Caki2 (cell line): ENCODE measurements around the gene SULT1A1. TPM values are rescaled to one million over a fixed set of nuclear protein-coding genes. Genes with fewer than 3 reads are reported as not detected.
"Not testable (repeated sequence)": the region's sequence is repeated elsewhere in the genome, so short reads cannot be mapped to it uniquely, and the experiment has no call there.

ENCODE experiments used
- DNase-seq: peaks from one replicate; pipeline ENCODE4 v3.0.0-alpha.2; 2015; ENCODE audit warnings: low read depth
- in situ Hi-C: cut with HindIII; loops from 2 replicates; pipeline ENCODE4 v1.10.0; 2016; ENCODE audit warnings: low sequenced_read_pairs, low pct_unique_long_range_greater_than_20kb, mixed read lengths
- total RNA-seq: library from RNA; depleted of rRNA; stranded (reverse); fragments of >200 nt; shearing (Covaris generic); gene quantifications from 2 replicates; pipeline ENCODE4 v1.2.3, GENCODE V29; 2014; ENCODE audit warnings: low replicate concordance

The SULT1A1 gene
- total RNA-seq, 1 experiment from 2014 or later, result 257 TPM

- DNase-seq, result no peak
- in situ Hi-C loops, result no loop called here
Observed at GRCh38 chr16:28596840-28597691, 12.8 kb downstream of the SULT1A1 start, which contains the start of gene SULT1A2. TSS of gene SULT1A2 (minus strand) at chr16:28597050. CDS start at chr16:28595930, 1,120 bp downstream.

GRCh38 chr16:28596115-28596630 is 13.7 kb downstream of the SULT1A1 start:
- no peak for DNase-seq
- in situ Hi-C loops, result no loop called here

GRCh38 chr16:28595451-28595850 is 14.4 kb downstream of the SULT1A1 start:
- in situ Hi-C loops, DNase-seq: not testable (repeated sequence)

- in situ Hi-C loops, result no loop called here
- no peak for DNase-seq
Observed at GRCh38 chr16:28592979-28593553, 16.8 kb downstream of the SULT1A1 start.

GRCh38 chr16:28592511-28592910 is 17.3 kb downstream of the SULT1A1 start:
- in situ Hi-C loops, result no loop called here
- DNase-seq, result no peak

- DNase-seq, result no peak
- in situ Hi-C loops, result no loop called here
Observed at GRCh38 chr16:28591355-28591754, 18.5 kb downstream of the SULT1A1 start.

- no peak for DNase-seq
- in situ Hi-C loops, result no loop called here
Observed at GRCh38 chr16:28590384-28591340, 19.2 kb downstream of the SULT1A1 start.

GRCh38 chr16:28589930-28590329 is 19.9 kb downstream of the SULT1A1 start:
- DNase-seq, result no peak
- in situ Hi-C loops, result no loop called here

- no peak for DNase-seq
- in situ Hi-C loops, result no loop called here
Observed at GRCh38 chr16:28589069-28589468, 20.8 kb downstream of the SULT1A1 start.

- in situ Hi-C loops, result no loop called here
- no peak for DNase-seq
Observed at GRCh38 chr16:28587386-28587785, 22.5 kb downstream of the SULT1A1 start.

- in situ Hi-C loops, result no loop called here
- DNase-seq, result no peak
Observed at GRCh38 chr16:28586466-28586865, 23.4 kb downstream of the SULT1A1 start.

- DNase-seq, result no peak
- in situ Hi-C loops, result no loop called here
Observed at GRCh38 chr16:28585674-28586073, 24.2 kb downstream of the SULT1A1 start.

- in situ Hi-C loops, result no loop called here
- DNase-seq, result no peak
Observed at GRCh38 chr16:28580726-28581315, 29.0 kb downstream of the SULT1A1 start.

GRCh38 chr16:28575446-28576109 is 34.3 kb downstream of the SULT1A1 start:
- no peak for DNase-seq
- in situ Hi-C loops, result no loop called here

GRCh38 chr16:28574925-28575324 is 34.9 kb downstream of the SULT1A1 start:
- in situ Hi-C loops, result no loop called here
- DNase-seq, result no peak

GRCh38 chr16:28573738-28574718 is 35.8 kb downstream of the SULT1A1 start:
- in situ Hi-C loops, result no loop called here
- no peak for DNase-seq
